GM18868 (cell line): Measurements from ENCODE around the gene PPARGC1A.

Source experiments
- ATAC-seq: cut with Tn5 transposase; IDR thresholded peaks from one replicate; pipeline ENCODE4 v1.9.1; 2021; ENCODE audit warnings: mild to moderate bottlenecking, moderate library complexity; ENCODE audit not compliant: unreplicated experiment

Gene PPARGC1A, protein sequence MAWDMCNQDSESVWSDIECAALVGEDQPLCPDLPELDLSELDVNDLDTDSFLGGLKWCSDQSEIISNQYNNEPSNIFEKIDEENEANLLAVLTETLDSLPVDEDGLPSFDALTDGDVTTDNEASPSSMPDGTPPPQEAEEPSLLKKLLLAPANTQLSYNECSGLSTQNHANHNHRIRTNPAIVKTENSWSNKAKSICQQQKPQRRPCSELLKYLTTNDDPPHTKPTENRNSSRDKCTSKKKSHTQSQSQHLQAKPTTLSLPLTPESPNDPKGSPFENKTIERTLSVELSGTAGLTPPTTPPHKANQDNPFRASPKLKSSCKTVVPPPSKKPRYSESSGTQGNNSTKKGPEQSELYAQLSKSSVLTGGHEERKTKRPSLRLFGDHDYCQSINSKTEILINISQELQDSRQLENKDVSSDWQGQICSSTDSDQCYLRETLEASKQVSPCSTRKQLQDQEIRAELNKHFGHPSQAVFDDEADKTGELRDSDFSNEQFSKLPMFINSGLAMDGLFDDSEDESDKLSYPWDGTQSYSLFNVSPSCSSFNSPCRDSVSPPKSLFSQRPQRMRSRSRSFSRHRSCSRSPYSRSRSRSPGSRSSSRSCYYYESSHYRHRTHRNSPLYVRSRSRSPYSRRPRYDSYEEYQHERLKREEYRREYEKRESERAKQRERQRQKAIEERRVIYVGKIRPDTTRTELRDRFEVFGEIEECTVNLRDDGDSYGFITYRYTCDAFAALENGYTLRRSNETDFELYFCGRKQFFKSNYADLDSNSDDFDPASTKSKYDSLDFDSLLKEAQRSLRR

DNA sequence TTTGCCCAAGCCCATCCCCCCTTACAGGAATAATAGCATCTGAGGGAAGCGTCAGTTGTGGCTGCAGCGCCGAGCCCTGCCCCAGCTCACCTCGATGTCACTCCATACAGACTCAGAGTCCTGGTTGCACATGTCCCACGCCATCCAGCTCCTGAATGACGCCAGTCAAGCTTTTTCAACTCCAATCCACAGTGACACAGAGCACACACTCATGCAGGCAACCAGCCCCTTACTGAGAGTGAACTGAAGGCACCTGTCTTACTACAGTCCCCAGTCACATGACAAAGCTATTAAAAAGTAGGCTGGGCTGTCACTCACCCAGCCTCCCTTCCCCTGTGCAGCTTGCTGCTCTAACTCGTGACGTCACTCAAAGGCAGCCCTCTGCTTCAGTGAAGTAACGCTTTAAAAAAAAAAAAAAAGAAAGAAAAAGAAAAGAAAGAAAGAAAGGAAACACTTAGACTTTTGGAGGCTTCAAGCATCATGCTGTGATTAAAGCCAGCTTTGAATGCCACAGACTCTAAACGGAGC is at the start of gene PPARGC1A:
Gene PPARGC1A (minus strand): TSS at position 234 of the 528 bp plus-strand sequence. CDS start 90 bp downstream, at position 144.
- peak; percentile 70 for ATAC-seq

DNA sequence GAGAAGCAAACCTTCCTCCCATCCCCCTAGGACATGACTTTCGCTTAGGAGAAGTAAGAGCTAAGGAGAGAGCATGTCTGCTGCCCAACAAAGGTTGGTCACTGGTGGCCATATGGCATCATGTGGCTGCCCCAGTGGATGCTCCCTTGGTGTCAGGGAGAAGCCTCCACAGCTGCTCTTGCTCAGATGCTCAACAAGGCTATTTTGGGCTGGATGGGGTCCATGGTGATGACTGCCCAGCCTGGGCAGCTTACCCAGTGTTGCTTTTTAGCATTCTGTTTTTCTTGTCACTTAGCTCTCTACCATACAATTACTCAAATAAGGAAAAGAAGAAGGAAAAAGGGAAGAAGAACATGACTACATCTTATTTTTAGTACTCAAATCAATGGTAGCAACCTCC is 48.9 kb upstream of the PPARGC1A start:
- ATAC-seq: no peak

DNA sequence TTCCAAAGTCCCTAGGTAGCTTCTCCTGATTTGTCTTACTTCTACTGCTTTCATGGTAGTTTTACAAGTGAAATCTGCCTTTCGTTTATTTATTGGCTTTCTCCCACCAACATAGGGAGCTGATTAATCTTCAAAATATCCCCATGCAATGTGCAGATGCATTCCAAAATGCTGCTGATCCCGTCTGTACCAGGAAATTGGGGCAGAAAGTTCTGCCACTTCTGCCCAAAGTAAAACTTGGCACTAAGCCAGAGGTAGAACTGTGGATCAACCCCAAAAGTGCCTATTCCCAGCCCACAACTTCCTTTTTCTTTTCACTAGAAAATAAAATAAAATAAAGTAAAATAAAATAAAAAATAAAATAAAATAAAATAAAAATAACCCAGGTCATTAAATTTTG is 47.3 kb upstream of the PPARGC1A start:
- no peak for ATAC-seq

DNA sequence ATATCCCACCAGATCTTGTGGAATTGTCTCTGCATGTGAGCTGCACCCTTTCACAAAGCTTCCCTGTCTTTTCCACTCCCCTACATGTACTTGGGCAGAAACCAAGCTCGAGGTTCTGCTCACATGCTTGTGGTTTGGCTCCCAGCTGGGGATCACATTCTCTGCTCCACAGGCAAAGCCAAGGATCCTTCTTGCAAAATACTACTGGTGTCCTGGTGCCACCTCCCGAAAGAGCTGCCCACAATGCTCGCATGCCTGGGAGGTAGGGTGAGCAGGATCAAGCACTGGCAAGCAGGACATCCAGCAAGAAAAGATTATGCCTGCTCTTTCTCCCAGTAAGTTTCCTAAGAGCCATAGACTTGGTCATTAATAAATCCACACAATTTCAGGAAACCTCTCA is 45.1 kb upstream of the PPARGC1A start:
- no peak for ATAC-seq

DNA sequence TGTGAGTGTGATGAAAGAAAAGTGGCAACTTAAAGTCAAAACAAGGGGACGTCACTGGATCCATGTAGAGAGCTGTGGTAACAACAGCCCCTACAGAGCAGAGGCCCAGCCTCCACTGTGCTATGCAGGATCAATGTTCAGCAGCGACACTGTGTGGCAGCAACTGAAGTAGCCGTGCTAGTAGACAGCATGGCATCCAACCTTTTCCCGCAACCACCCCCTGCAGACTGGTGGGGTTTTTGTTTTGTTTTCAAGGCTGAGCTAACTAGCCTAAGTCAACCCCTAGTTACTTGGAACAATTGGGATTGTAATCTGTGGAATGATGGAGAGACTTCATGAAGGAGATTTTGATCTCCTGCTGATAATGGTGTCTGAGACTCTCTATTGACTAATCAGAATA is 44.4 kb upstream of the PPARGC1A start:
- ATAC-seq: no peak

DNA sequence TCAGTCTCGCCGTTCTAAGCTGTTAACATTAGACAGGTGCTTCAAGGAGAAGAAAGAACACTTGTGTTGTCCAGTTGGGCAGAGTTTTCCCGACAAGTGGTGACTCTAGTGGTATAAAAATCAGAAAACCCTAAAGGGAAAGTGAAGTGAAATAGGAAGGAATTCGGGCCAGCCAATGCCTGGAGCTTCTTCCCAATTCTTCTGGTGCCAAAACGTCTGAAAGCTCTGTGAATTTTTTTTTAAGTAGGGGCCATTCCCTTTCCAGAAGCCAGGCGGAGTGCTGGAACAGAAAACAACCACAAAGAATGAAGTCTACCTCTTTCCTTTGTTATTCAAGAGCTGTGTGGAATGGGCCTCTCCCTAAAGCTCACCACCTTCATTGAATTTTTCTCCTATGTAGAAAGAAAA is 43.1 kb upstream of the PPARGC1A start:
- ATAC-seq: no peak

DNA sequence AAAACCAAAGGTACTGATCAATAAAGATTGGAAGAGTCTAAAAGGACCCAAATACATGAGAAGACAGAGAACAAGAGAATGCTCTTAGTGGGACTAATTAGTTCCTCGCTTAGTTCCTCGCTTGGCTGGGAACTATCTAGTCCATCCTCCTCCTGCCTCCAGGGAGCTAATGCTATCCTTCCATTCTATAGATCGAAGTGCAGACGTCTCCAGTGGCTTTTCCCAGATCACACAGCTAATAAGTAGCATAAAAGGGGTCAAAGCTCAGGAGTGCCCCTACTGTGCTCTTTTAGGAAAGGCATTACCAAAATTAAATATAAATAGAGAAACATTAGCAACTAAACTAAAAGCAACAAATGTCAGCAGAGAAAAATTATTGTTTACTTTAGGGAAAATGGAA is 42.3 kb upstream of the PPARGC1A start:
- ATAC-seq: no peak

DNA sequence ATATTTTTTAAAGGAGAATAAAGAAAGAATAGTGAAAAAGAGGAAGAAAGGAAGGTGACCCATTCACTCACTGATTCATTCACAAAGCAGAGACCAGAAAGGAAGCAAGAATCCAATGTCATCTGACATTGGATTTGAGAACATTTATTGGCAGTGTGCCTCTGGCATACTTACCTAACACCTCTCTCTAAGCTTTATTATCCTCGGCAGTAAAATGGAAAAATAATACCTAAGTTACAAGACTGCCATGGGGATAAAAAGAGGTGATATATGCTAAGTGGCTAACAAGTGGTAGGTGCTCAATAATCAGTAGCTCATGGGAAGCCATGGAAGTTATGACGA is 41.6 kb upstream of the PPARGC1A start:
- no peak for ATAC-seq

DNA sequence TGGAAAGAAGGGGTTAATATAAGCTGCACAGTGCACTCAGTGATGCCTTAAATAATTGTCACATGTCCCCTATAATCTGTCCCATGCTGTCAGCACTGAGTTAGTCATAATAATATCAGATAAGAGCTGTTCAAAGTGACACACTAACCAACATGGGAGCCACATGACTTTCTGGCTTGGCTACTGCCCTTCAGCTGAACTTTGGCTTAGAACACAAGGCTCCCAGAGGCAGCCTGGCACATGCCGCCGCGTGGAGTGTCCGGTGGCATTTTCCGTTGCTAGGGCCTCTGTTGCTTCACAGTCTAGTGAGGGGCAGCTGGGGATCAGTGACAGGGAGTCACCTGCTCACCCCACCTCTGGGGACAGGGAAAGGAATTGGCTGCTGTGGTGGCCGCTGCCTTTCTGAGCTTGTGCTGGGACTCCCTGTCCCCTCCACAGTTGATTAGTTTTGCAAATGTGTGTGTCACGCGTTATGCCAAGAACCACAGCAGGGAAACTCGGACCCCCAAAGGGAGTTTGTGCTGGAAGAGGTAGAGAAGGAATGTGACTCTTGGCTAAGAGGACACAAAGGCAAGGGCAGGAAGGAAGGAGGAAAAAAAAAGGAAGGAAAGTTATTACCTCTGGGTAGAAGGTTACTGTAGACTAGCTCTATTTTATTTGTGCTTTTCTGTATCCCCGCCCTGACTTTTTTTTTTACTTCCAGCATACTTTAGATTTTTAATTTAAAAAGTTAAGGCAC is 41.1 kb upstream of the PPARGC1A start:
- no peak for ATAC-seq

DNA sequence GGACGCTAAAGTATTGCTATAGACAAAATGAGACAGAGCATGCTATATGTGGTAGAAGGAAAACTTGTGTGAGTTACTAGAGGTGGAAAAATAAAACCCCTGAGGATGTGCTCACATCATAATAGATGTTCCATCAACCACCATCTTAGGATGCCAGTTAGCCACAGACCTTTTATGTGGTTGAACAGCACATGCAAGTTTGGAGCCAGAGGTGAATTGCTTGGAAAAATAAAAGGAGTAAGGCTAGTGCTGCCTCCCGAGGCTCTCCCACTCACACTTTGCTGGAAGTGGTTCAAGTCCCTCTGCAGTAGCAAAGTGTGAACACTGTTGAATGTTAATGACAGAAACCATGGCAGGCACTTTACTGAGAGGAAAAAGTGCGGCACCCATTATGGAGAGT is 39.4 kb upstream of the PPARGC1A start:
- no peak for ATAC-seq

DNA sequence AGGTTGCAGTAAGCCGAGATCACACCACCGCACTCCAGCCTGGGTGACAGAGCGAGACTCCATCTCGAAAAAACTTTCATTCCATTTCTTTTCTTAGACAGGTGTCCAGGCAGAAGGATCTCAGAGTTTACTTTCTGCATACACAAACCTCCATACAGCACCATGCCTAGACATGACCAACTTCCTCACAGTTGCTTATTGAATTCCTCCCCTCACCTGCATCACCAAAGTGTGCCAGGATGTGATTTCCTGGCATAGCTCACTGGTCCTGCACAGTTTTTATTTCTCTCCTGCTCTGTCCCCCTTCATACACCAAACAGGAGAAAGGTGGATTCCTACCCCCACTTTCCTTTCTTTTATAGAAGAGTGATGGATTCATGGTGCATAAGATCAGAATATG is 34.7 kb upstream of the PPARGC1A start:
- no peak for ATAC-seq

DNA sequence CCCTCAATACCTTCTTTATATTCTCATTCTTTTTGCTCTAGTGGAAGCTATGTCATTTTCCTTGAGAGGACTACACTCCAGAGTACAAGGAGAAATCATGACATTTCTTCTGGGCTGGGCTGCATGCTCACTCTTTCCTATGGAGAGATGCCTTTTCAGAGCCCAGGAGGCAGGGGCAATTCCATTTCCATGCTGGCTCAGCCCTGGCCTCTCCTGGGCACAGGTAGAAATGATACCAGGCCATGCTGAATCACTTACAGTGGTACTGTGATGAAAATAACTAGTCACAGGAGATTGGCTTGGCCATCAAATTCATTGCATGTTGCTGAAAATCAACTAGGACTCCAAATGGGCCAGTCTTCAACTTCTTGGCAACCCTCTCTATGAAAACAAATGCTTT is 34.0 kb upstream of the PPARGC1A start:
- no peak for ATAC-seq

DNA sequence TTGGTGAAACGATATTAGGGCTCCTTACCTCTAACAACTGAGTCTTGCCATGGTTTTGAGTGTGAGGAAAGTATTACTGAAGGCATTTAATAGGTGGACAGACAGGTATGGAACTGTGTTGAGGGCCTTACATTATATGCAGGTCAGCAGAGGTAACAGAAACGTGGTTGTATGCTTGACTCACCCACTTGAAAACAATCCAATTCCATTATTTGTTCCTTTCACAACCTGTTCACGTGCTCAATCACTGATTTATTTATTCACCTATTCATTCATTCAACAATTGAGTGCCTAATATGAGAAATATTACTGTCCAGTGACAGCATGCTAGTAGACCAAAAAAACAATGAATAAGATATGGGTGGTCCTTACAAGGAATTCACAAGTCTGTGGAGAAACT is 33.3 kb upstream of the PPARGC1A start:
- no peak for ATAC-seq

DNA sequence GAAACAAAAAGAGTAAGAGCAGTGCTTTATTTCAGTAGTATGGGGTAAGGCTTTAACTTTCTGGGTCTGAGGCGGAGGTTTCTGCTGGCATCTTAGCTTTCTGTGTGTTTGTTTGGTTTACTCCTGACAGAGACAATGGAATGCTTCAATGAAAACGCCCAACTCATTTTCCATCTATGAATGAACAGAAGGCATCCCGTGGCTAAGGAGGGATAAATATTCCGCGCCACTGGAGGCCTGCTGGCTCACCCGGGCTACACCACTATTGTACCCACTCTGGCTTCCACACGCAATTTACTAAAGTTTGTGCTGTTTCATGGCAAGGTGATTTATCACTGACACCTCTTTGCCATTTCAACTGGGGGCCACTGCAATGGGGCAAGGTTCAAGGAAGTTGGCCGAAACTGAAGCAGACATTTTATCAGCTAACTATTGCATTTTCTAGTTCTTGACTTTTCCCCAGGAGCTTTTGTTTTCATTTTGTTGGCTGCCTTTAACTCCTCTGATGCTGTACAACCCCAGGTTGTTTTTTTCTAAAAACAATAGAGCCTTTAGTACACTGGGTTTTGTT is 32.8 kb upstream of the PPARGC1A start:
- no peak for ATAC-seq

DNA sequence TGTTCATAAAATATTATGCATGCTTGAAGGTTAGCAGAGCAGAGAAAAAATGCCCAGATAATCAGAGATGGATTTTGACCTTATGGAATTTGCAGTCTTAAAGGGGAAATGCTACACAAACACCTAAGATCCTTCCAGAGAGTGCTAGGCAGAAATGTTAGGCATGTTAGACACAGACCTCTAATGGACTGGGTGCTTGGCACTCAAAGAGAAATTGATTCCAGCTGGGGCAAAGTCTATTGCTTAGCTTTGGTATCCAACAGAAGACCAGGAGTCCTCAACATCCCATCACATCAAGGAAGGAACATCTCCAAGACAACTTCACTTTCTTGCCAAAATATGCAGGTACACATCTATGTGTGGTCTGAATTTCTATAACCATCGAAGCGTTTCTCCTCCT is 32.2 kb upstream of the PPARGC1A start:
- no peak for ATAC-seq

DNA sequence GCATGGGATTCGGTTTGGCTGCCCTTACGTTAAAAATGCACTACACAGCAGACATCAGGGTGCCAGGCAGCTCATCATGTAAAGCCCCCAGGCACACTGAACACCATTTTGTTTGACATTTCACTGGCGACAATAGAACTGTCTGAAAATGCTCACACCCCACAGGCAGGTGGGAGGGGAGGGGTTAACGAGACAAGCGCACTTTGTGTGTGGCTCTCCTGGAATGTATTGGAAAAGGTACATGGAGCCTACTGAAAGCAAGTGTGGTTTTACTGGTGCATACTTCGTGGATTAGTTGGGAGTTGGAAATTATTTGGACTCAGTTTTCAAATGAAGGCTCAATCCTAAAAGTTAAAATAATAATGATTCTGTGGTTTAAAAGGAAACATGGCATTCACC is 31.6 kb upstream of the PPARGC1A start:
- no peak for ATAC-seq

DNA sequence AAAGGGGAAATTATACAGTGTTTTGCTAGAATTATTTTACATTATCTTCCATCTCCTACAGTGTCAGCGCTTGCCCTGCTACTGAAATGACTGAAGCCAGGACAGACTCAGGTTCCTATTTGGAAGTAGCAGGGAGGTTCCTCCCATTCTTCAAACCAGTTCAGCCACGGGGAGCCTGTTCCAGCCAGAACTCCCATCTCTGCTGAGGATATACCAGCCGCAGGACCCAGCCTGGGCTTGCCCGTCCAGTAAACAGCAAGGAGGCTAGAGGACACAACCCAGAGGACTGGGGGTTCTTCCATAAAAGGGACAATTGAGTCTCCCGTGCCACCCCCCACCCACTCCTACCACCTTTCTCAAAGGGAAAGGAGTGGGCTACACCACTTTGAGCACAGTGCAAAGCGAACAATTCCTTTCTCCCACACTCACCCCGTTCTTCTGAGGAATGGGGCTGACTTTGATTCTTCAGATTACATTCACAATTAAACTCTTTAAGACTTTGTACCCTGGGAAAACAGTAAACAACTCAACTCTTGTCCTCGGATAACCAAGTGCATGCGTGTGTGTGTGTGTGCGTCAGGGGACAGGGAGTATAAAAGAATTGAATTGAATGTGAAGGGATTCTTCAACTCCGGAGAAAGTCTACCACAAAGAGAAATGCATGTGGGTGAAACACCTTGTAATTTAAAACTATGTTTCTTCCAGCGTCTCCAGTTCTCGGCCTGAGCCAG is 31.0 kb upstream of the PPARGC1A start:
- ATAC-seq: no peak

DNA sequence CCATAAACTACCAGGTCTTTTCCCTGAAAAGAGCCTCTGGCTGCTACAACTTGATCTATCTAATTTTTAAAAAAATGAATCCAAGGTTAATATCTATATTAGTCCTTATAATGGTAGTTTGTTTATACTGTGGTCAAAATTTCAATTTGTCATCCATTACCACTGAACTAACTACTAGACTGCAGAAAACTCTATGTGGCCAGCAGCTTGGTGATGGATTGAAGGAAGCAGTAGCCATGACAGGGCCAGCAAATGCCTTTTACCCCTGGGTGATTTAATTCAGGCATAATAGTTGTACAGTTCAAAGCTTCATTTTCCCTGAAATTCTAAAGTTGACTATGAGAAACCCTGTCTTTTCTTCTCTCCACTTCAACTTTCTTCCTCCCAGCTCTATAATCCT is 30.4 kb upstream of the PPARGC1A start:
- no peak for ATAC-seq

DNA sequence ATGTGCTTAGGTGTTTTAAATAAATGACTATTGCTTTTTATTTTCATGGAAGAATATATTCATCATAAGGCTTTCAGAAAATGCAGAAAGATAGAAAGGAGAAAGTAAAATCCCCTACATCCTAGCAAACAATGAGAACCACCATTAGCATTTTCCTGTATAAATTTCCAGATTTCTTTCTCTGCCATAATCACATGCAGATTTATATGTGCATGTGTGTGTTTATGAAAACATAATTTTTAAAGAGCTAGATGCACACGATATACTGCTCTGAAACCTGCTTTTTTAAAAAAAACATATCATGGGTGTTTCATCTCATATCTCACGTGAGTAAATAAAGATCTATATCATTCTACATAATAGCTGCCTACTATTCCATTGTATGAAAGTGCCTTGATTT is 26.4 kb upstream of the PPARGC1A start:
- ATAC-seq: no peak

DNA sequence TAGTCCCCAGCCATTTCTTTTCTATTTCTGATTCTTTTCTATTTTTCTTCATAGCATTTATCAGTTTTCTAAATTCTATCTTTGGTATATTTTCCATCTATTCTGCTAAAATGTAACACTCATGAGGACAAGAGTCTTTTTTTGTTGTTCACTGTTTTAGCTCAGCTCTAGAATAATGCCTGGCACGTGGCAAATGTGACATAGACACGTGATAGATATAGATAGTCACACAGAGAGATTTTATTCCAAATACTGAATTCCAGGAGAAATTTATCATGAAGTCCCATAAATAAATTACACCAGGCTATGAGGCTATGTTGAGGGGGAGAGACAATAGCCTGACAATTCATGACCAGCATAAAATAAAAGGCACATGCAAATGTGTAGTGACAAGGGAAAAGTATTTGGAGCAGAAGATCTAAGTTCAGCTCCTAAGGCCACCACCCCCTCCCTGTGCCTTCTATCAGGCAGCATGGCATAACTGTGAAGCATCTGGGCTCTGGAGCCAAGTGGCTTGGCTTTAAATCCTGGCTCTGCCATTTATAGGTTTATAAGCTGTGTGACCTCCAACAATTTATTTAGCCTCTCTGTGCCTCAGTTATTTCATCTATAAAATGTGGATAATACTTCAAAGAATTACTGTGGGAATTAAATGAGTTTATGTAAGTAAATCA is 25.7 kb upstream of the PPARGC1A start:
- no peak for ATAC-seq
